ENCODE measurements around the gene UBL7. TPM values are rescaled to one million over a fixed set of nuclear protein-coding genes. Genes with fewer than 3 reads are reported as not detected.

The UBL7 gene
- total and polyA plus RNA-seq, 2 of the 8 experiments (the other 6 are each of a cell fraction or from before 2014, with no cell fraction given), result 71.5 to 183 TPM

DNA sequence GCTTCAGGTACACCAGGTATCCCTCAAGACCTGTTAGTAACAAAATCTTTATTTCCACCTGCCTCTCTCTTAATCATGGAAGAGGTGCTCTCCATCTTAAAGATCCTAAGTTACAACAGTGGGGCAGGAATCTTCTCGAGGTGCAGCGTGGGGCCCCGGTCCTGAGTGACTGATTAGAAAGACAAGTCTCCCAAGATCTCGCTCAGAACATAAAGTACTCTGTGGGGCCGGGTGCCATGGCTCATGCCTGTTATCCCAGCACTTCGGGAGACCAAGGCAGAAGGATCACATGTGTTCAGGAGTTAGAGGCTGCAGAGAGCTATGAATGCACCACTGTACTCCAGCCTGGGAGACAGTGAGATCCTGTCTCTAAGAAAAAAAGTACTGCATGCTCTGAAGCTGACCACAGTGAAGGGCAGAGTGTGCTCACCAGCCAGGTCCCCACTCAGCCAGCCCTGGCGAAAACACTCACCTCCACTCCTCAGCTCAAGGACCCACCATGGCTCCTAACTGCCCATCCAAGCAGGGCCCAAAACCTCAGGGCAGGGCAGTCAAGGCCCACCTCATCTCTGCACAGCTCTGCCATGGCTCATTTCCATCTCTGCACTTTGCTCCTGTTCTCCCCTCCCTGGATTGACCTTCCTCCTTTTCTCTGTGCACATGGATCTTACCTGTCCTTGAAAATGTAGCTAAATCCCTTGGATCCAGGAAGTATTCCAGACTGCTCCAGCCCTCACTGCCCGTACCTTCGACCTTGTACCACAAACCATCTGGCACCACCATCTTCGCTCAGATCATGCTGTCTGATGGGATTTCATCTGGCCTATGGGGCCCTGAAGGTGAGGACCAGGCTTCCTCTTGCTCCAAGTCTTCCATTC is 34.3 kb downstream of the UBL7 start:
- Histone ChIP-seq H2BK120ac (replicated peaks; ENCODE audit: low read depth, low read length) (no peak overlapping the region), H3K79me1 (ENCODE audit: low read depth, low read length) (peaks cover 3% of the 10 kb centered on the region), H4K20me1 (replicated peaks in 1 of 2; ENCODE audit: control insufficient read depth in 1 of 2, insufficient read depth in 2 of 2, low read length in 2 of 2) (peaks cover 10 to 28% of the 10 kb centered on the region in 2 experiments), H3K27me3 (replicated peaks in 1 of 4; ENCODE audit: control insufficient read depth in 3 of 4, extremely low read depth in 1 of 4, insufficient read depth in 3 of 4, low read length in 3 of 4) (no peaks in the 10 kb centered on the region), H3K27ac (ENCODE audit: low read depth, low read length) (no peak overlapping the region), H2AFZ (ENCODE audit: low read length) (no peak overlapping the region), H3K4ac (replicated peaks; ENCODE audit: insufficient read length, low read depth, low read length) (no peak overlapping the region), H3K9me3 (ENCODE audit: insufficient read depth in 2 of 2, low read depth in 1 of 2, low read length in 1 of 2) (no peaks in the 10 kb centered on the region), H3K4me2 (ENCODE audit: insufficient read depth in 1 of 2, low read depth in 2 of 2, low read length in 2 of 2) (no peak overlapping the region), H3K4me3 (ENCODE audit: extremely low read depth in 1 of 4, insufficient read depth in 2 of 4, low read depth in 3 of 4, low read length in 4 of 4) (no peak overlapping the region), H3K79me2 (ENCODE audit: control insufficient read depth in 1 of 2, insufficient read depth in 2 of 2, low read length in 2 of 2) (peaks cover 0 to 17% of the 10 kb centered on the region in 2 experiments; a peak in 1 of 4 replicates), H3K4me1 (replicated peaks in 1 of 4; ENCODE audit: control insufficient read depth in 3 of 4, insufficient read depth in 4 of 4, low read length in 3 of 4) (peaks cover 7 to 25% (median 16%) of the 10 kb centered on the region in 4 experiments), H2BK5ac (ENCODE audit: low read depth, low read length) (no peak overlapping the region), H2BK20ac (ENCODE audit: low read length) (no peak overlapping the region), H3K23ac (ENCODE audit: insufficient read length) (no peak overlapping the region), H3K9ac (replicated peaks in 1 of 4; ENCODE audit: extremely low read depth in 1 of 4, low read depth in 3 of 4, low read length in 3 of 4) (no peak overlapping the region), H3K23me2 (ENCODE audit: low read depth, low read length) (no peaks in the 10 kb centered on the region), H3K56ac (replicated peaks; ENCODE audit: insufficient read length, low read depth, low read length) (no peak overlapping the region), H4K8ac (ENCODE audit: extremely low read depth, insufficient read depth, low read length) (no peak overlapping the region), H2AK5ac (ENCODE audit: low read depth, low read length) (no peak overlapping the region), H2BK15ac (ENCODE audit: low read length) (no peak overlapping the region), H3K18ac (ENCODE audit: extremely low read depth, low read length) (no peak overlapping the region), H2BK12ac (ENCODE audit: low read depth, low read length) (no peak overlapping the region), H4K5ac (ENCODE audit: insufficient read length, low read depth, low read length) (no peak overlapping the region), H3K36me3 (ENCODE audit: control insufficient read depth in 2 of 4, insufficient read depth in 4 of 4, low read length in 3 of 4) (no peaks in the 10 kb centered on the region), H3K14ac (ENCODE audit: insufficient read length) (no peak overlapping the region), H4K91ac (replicated peaks; ENCODE audit: insufficient read length, low read length) (no peak overlapping the region)
- POLR2A ChIA-PET (ENCODE audit: partially characterized antibody), result interaction anchor here (1.2 kb wide), 1 partner anchor 48 kb away, joined by 3 read pairs; no protein-coding TSS in a partner anchor
- WGBS, 2 experiments (ENCODE audit: extremely low coverage in 1 of 2, insufficient coverage in 1 of 2, insufficient read length in 1 of 2, insufficient replicate concordance in 2 of 2, low coverage in 1 of 2, low lambda C conversion rate in 2 of 2, missing lambda C conversion rate in 1 of 2), result 96% methylated on average over 10 of the region's 10 CpGs; no CpG with 5 or more reads in 1 of the 2 experiments
- CTCF ChIA-PET (ENCODE audit: partially characterized antibody), result interaction anchor here (0.9 to 41.3 kb wide), 10 partner anchors 8 to 118 kb away, joined by 3 to 1311 read pairs (median 4); partner anchors contain the start of gene CYP11A1
- no peak for DNase-seq (ENCODE audit: low read depth in 1 of 2, low spot score in 2 of 2)
- no peak for FAIRE-seq
- TF ChIP-seq, protein P1, sequence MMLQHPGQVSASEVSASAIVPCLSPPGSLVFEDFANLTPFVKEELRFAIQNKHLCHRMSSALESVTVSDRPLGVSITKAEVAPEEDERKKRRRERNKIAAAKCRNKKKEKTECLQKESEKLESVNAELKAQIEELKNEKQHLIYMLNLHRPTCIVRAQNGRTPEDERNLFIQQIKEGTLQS (IDR thresholded peaks at IDR 0.05; ENCODE audit: insufficient read depth, low read depth, low read length), result no peak
- TF ChIP-seq TBP (IDR thresholded peaks at IDR 0.05; ENCODE audit: low read depth, low read length) (no peak), SP1 (IDR thresholded peaks at IDR 0.05; ENCODE audit: low read depth, low read length) (no peak), BRCA1 (IDR thresholded peaks at IDR 0.05; ENCODE audit: low read depth, low read length) (no peak), POLR2AphosphoS5 (IDR thresholded peaks at IDR 0.05; ENCODE audit: low read depth, low read length) (no peak), EGR1 (IDR thresholded peaks at IDR 0.05; ENCODE audit: borderline replicate concordance, low read depth, low read length) (no peak), SIRT6 (IDR thresholded peaks at IDR 0.05; ENCODE audit: low read length) (no peak), CBX5 (IDR thresholded peaks at IDR 0.05; ENCODE audit: low read depth, low read length) (no peak), CEBPB (IDR thresholded peaks at IDR 0.05; ENCODE audit: low read depth, low read length) (no peak), RAD21 (IDR thresholded peaks at IDR 0.05 in 1 of 2, conservative IDR thresholded peaks at IDR 0.05 in 1 of 2; ENCODE audit: low read depth in 2 of 2, low read length in 2 of 2) (no peak)
- TF ChIP-seq, protein P2, sequence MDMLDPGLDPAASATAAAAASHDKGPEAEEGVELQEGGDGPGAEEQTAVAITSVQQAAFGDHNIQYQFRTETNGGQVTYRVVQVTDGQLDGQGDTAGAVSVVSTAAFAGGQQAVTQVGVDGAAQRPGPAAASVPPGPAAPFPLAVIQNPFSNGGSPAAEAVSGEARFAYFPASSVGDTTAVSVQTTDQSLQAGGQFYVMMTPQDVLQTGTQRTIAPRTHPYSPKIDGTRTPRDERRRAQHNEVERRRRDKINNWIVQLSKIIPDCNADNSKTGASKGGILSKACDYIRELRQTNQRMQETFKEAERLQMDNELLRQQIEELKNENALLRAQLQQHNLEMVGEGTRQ (IDR thresholded peaks at IDR 0.05; ENCODE audit: low read length), result no peak

Data from H1 (cell line).